Heart left ventricle (tissue), 13 donors: ENCODE data around the gene GLRA2.

Source experiments
- CTCF ChIP-seq, 12 donors: fragments of 200-600 bp; sonication (generic) in 4 of 12; IDR thresholded peaks; one replicate each; pipeline versions ENCODE4 v1.5.0 to v1.8.0; 2018 to 2022; ENCODE audit warnings: antibody characterized with exemption in 12 of 12, mild to moderate bottlenecking in 5 of 12
- POLR2A ChIP-seq, 2 donors: fragments of 450-650 bp; IDR thresholded peaks; one replicate each; pipeline ENCODE4 v1.6.1; 2017; ENCODE audit warnings: antibody characterized with exemption in 2 of 2, mild to moderate bottlenecking in 2 of 2, moderate library complexity in 2 of 2
- donor health status: ischemic (EF 13 %, LVEDD 7.1; RV severe dilation, severe dysfunction).
- donor health status: DM: no; HTN: yes; CAD: no.
- donor health status: DM: no; HTN: no; CAD: no.
- donor health status: ischemic (EF 25% LVEDD 6.9; RV normal size, moderate dysfunction).
- donor health status: ischemic (EF 25% LVEDD 5.7; RV mildly dilated, moderate dysfunction).
- donor health status: ischemic (EF 35%, LVEDD 5.7; RV mildly dilated, moderate dysfunction).
- donor health status: nonischemic (EF 11% LVEDD 7.7; RV severe dilation, severe dysfunction).
- donor health status: DM: yes; HTN: yes; CAD: no.
- donor health status: PGD.
- donor health status: ischemic (EF 29% LVEDD 5.4; RV normal size, mild dysfunction).
- donor health status: nonischemic (EF 23%, LVEDD 6.1; RV moderate dilation, normal function).

- TF ChIP-seq CTCF (IDR thresholded peaks at IDR 0.05) (no peak), POLR2A (IDR thresholded peaks at IDR 0.05) (no peak)
These were observed 143.4 kb downstream of the GLRA2 start for GRCh38 chrX:14672611-14673172.
